Measurements from ENCODE around the gene EEF1A1.

The EEF1A1 gene

DNA sequence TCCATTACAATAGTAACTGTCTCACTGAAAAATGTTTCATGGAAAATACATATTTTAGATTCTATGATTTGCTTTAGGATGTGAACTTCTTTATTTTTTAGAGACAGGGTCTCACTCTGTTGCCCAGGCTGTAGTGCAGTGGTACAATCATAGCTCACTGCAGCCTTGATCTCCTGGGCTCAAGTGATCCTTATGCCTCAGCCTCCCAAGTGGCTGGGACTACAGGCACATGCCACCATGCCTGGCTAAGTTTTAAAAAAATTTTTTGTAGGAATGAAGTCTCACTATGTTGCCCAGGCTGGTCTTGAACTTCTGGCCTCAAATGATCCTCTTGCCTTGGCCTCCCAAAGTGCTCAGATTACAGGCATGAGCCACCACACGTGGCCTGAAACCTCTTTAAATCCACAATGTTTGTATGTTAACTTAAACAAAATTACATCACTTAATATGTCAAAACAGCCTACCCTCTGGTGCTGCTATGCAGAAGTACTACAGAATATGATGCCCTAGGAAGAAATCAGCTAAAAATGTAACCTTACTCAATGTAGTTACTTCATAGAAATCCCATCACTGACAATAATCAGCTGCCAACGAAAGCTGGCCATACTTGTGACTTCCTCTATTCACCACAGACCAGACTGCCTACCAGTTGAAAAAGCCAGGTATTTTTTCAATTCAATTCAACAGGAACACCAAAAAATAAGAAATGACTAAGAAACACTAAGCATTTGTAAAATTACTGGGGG is 17.6 kb downstream of the EEF1A1 start:
- no peak for DNase-seq

DNA sequence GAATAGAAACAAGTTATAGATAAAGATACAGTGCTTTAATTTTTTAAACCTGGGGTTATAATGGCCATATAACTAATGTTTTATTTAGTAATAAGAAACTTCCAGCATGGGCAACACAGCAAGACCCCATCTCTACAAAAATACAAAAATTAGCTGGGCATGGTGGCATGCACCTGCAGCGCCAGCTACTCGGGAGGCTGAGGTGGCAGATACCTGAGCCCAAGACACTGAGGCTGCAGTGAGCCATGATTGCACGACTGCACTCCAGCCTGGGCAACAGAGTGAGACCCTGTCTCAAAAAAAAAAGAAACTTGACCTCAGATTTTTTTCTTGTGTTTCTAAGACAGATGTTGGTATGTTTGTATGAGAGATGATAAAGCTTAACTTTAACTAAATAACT is 22.9 kb downstream of the EEF1A1 start:
- DNase-seq, result no peak

DNA sequence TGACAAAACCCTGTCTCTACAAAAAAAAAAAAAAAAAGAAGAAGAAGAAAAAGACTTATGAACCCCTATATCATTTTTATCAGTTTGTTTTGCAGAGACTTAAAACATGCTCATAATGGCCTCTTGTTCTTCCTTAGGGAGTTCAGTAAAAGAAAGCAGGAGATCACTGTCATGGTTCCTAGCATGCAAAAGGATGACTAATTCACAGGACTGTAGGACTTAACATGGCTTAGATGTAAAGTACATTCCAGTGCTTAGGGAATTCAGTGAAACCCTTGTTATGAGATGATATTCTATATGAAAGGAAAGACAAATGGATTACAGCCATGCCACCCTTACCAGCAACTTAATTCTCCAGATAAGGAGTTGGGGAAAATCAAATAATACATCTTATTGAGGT is 29.5 kb downstream of the EEF1A1 start:
- DNase-seq, result no peak

DNA sequence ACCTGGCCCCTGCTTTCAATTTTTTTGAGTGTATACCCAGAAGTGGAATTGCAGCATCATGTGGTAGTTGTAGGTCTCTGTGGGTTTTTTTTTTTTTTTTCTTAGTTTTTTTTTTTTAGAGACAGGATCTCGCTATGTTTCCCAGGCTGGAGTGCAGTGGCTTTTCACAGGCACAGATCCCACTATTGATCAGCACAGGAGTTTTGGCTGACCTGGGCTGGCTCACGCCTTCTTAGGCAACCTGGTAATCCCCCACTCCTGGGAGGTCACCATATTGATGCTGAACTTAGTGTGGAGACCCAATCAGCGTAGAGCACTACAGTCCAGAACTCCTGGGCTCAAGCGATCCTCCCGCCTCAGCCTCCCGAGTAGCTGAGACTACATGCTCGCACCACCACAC is 33.4 kb downstream of the EEF1A1 start:
- no peak for DNase-seq

DNA sequence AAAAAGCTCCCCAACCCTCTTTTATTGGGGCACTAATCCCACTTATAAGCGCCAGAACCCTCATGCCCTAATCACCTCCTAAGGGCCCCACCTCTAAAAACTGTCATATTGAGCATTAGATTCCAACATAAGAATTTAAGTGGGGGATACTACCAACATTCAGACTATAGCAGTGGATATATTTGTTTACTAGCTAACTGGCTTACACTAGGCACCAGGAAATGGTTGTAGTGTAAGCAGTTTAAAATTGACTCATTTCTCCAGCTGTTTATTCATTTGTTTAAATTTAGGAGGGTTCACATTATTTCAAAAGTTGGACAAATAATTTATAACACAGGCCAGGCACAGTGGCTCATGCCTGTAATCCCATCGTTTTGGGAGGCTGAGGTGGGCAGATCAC is 36.4 kb downstream of the EEF1A1 start:
- DNase-seq, result no peak

DNA sequence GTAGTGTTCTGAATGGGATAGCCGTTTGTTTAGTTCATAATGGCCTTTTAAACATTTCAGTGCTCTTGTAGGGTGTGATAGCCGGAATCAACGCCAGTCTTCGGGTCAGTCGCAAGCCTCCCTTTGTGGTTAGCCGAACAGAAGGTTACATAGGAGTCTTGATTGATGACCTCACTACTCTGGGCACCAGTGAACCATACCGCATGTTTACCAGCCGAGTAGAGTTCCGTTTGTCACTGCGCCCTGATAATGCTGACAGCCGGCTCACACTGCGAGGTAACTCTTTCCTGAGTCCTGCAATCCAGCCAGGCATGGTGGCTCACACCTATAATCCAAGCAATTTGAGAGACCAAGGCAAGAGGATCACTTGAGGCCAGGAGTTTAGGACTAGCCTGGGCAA is 38.9 kb downstream of the EEF1A1 start:
- DNase-seq, result no peak

DNA sequence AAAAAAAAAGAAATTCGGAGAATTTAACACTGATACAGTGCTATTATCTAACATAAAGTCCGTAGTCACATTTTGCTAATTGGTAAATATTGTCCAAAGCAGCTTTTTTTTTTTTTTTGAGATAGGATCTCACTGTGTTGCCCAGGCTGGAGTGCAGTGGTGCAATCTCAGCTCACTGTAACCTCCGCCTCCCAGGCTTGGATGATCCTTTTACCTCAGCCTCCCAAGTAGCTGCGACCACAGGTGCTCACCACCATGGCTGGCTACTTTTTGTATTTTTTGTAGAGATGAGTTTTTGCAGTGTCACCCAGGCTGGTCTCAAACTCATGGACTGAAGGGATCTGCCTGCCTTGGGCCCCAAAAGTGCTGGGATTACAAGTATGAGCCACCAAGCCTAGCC is 43.4 kb downstream of the EEF1A1 start:
- DNase-seq, result no peak

DNA sequence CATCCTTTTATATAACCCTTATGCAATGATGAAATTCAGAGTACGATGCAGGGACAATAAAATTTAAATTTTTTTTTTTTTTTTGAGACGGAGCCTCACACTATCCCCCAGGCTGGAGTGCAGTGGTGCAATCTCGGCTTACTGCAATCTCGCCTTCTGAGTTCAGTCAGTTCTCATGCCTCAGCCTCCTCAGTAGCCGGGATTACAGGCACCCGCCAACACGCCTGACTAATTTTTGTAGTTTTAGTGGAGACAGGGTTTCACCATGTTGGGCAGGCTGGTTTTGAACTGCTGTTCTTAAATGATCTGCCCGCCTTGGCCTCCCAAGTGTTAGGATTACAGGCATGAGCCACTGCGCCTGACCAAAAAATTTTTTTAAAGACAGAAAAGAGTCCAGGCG is 44.1 kb downstream of the EEF1A1 start:
- no peak for DNase-seq

DNA sequence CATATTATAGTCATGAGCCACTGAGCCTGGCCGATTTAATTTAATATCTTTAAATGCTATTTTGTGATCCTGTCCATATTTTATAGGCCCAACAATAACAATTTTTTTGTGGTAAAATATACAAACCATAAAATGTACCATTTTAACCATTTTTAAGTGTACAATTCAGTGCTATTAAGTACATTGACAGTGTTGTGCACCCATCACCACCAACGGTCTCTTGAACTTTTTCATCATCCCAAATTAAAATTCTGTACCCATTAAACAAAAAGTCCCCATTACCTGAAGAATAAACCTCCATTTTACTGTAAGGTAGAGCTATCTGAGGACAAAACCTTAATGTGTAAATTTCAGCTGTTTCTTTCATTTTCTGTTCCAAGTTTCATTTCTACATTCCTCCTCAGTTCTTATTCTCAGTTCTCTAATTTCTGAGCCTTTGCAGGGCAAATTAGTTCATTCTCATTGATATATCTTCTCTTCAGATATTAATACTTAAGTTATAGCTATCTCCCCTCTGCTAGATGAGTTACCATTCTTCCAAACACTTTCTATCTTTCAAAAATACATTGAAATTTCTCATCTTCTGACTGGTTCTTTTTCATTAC is 49.0 kb downstream of the EEF1A1 start:
- DNase-seq, result no peak

All from CD4-positive, alpha-beta T cell treated with Interleukin-4 for 1 hour (primary cell).